BLaER1 treated with 17β-estradiol and CSF1 and Interleukin-3, amounts not matched to agents 10 nM and 100 nM (cell line): ENCODE measurements around the gene RAB7B.

ENCODE experiments used
- H3K27ac ChIP-seq, 11 experiments: shearing (Covaris generic); formaldehyde crosslinking; 2 replicates each; pipeline ENCODE4 v1.8.1; 2022
- H3K27me3 ChIP-seq, 11 experiments: shearing (Covaris generic); formaldehyde crosslinking; 2 replicates each; pipeline ENCODE4 v1.8.1; 2022
- H3K36me3 ChIP-seq, 11 experiments: shearing (Covaris generic); formaldehyde crosslinking; 2 replicates each; pipeline ENCODE4 v1.8.1; 2022
- H3K4me1 ChIP-seq, 10 experiments: shearing (Covaris generic); formaldehyde crosslinking; 2 replicates each; pipeline ENCODE4 v1.8.1; 2022
- H3K4me2 ChIP-seq, 11 experiments: shearing (Covaris generic); formaldehyde crosslinking; 2 replicates each; pipeline ENCODE4 v1.8.1; 2022
- H3K4me3 ChIP-seq, 10 experiments: shearing (Covaris generic); formaldehyde crosslinking; 2 replicates each; pipeline ENCODE4 v1.8.1; 2022
- H3K9ac ChIP-seq, 11 experiments: shearing (Covaris generic); formaldehyde crosslinking; 2 replicates each; pipeline ENCODE4 v1.8.1; 2022
- H3K9me3 ChIP-seq, 11 experiments: shearing (Covaris generic); formaldehyde crosslinking; replicated peaks in 1 of 11; 2 replicates each; pipeline ENCODE4 v1.8.1; 2022
- H4K20me1 ChIP-seq, 11 experiments: shearing (Covaris generic); formaldehyde crosslinking; 2 replicates each; pipeline ENCODE4 v1.8.1; 2022
- Cebpa-rat ChIP-seq, 11 experiments: shearing (Covaris generic); IDR thresholded peaks; 2 replicates each; pipeline ENCODE4 v1.8.1; 2022

The RAB7B gene

GRCh38 chr1:205961991-205962820, 41.0 kb downstream of the RAB7B start:
- H3K27ac ChIP-seq, result peak overlapping the region in 2 of 11 experiments; percentile 6 to 32; a peak in 3 of 22 replicates

GRCh38 chr1:205961405-205961804, 41.8 kb downstream of the RAB7B start:
- H4K20me1 ChIP-seq, result no peaks in the 10 kb centered on the region
- peaks cover 42 to 55% (median 47%) of the 10 kb centered on the region in 10 experiments for H3K4me1 ChIP-seq
- H3K9me3 ChIP-seq, result no peaks in the 10 kb centered on the region
- peak overlapping the region in 1 of 11 experiments; percentile 16; a peak in 1 of 22 replicates for H3K9ac ChIP-seq
- no peaks in the 10 kb centered on the region for H3K27me3 ChIP-seq
- H3K4me3 ChIP-seq, result no peak overlapping the region
- H3K36me3 ChIP-seq, result no peaks in the 10 kb centered on the region
- H3K4me2 ChIP-seq, result peak overlapping the region; percentile 42 to 81 (median 61)
- peak overlapping the region in 5 of 11 experiments; percentile 12 to 32 (median 14); a peak in 5 of 22 replicates for H3K27ac ChIP-seq
- no peak for TF ChIP-seq Cebpa-rat (IDR thresholded peaks at IDR 0.05)

More at GRCh38 chr1:205961991-205962820, 41.0 kb downstream of the RAB7B start:
- no peaks in the 10 kb centered on the region for H4K20me1 ChIP-seq
- H3K4me1 ChIP-seq, result peaks cover 36 to 51% (median 43%) of the 10 kb centered on the region in 10 experiments
- peak overlapping the region; percentile 42 to 81 (median 61) for H3K4me2 ChIP-seq
- H3K36me3 ChIP-seq, result no peaks in the 10 kb centered on the region
- no peak overlapping the region; a peak in 1 of 22 replicates for H3K9ac ChIP-seq
- no peak for TF ChIP-seq Cebpa-rat (IDR thresholded peaks at IDR 0.05)
- no peaks in the 10 kb centered on the region for H3K27me3 ChIP-seq
- no peaks in the 10 kb centered on the region for H3K9me3 ChIP-seq
- no peak overlapping the region for H3K4me3 ChIP-seq

- Histone ChIP-seq H3K36me3 (no peaks in the 10 kb centered on the region), H3K27me3 (no peaks in the 10 kb centered on the region), H3K4me2 (no peak overlapping the region), H4K20me1 (no peaks in the 10 kb centered on the region), H3K9ac (no peak overlapping the region), H3K4me3 (no peak overlapping the region), H3K9me3 (no peaks in the 10 kb centered on the region), H3K27ac (no peak overlapping the region), H3K4me1 (peaks cover 44 to 49% (median 48%) of the 10 kb centered on the region in 10 experiments)
- no peak for TF ChIP-seq Cebpa-rat (IDR thresholded peaks at IDR 0.05)
Measured at GRCh38 chr1:205959789-205960188, 43.4 kb downstream of the RAB7B start.

GRCh38 chr1:205955499-205955898, 47.7 kb downstream of the RAB7B start:
- H3K27me3 ChIP-seq, result no peaks in the 10 kb centered on the region
- H3K9me3 ChIP-seq, result no peaks in the 10 kb centered on the region
- H4K20me1 ChIP-seq, result no peaks in the 10 kb centered on the region
- H3K4me2 ChIP-seq, result peak overlapping the region in 7 of 11 experiments; percentile 62 to 84 (median 78); a peak in 14 of 22 replicates
- no peak overlapping the region for H3K9ac ChIP-seq
- no peak overlapping the region for H3K27ac ChIP-seq
- H3K4me1 ChIP-seq, result peaks cover 30 to 50% (median 41%) of the 10 kb centered on the region in 10 experiments
- no peak overlapping the region for H3K4me3 ChIP-seq
- no peak for TF ChIP-seq Cebpa-rat (IDR thresholded peaks at IDR 0.05)
- H3K36me3 ChIP-seq, result no peaks in the 10 kb centered on the region

- Histone ChIP-seq H3K9ac (no peak overlapping the region), H3K4me2 (peak overlapping the region in 6 of 11 experiments; percentile 13 to 84 (median 76); a peak in 3 of 22 replicates), H3K36me3 (no peaks in the 10 kb centered on the region), H3K4me3 (no peak overlapping the region), H3K27ac (no peak overlapping the region), H3K27me3 (no peaks in the 10 kb centered on the region), H3K4me1 (peaks cover 31 to 52% (median 42%) of the 10 kb centered on the region in 10 experiments), H3K9me3 (no peaks in the 10 kb centered on the region), H4K20me1 (no peaks in the 10 kb centered on the region)
- TF ChIP-seq Cebpa-rat (IDR thresholded peaks at IDR 0.05), result no peak
Measured at GRCh38 chr1:205954819-205955404, 48.3 kb downstream of the RAB7B start.

- no peak overlapping the region for H3K4me3 ChIP-seq
- no peaks in the 10 kb centered on the region for H3K9me3 ChIP-seq
- no peaks in the 10 kb centered on the region for H3K36me3 ChIP-seq
- no peaks in the 10 kb centered on the region for H4K20me1 ChIP-seq
- no peaks in the 10 kb centered on the region for H3K27me3 ChIP-seq
- H3K4me2 ChIP-seq, result peak overlapping the region; percentile 32 to 77 (median 61)
- no peak for TF ChIP-seq Cebpa-rat (IDR thresholded peaks at IDR 0.05)
- peaks cover 37 to 52% (median 45%) of the 10 kb centered on the region in 10 experiments for H3K4me1 ChIP-seq
- no peak overlapping the region for H3K9ac ChIP-seq
- no peak overlapping the region; a peak in 1 of 22 replicates for H3K27ac ChIP-seq
Measured at GRCh38 chr1:205951746-205952145, 51.4 kb downstream of the RAB7B start.

GRCh38 chr1:205950826-205951549, 52.2 kb downstream of the RAB7B start:
- Histone ChIP-seq H3K9me3 (no peaks in the 10 kb centered on the region), H3K4me2 (peak overlapping the region; percentile 32 to 77 (median 61)), H3K4me1 (peaks cover 30 to 44% (median 38%) of the 10 kb centered on the region in 10 experiments), H3K4me3 (no peak overlapping the region), H3K27me3 (no peaks in the 10 kb centered on the region), H3K36me3 (no peaks in the 10 kb centered on the region), H4K20me1 (no peaks in the 10 kb centered on the region), H3K27ac (0 out of 22 replicates have a peak overlapping the region, but pooled peaks of 1 of the 11 experiments have one; percentile 11), H3K9ac (no peak overlapping the region)
- no peak; a peak in 1 of 22 replicates for TF ChIP-seq Cebpa-rat (IDR thresholded peaks at IDR 0.05)

GRCh38 chr1:205950280-205950679, 52.9 kb downstream of the RAB7B start:
- Histone ChIP-seq H3K36me3 (no peaks in the 10 kb centered on the region), H3K9me3 (no peaks in the 10 kb centered on the region), H3K4me3 (no peak overlapping the region), H4K20me1 (no peaks in the 10 kb centered on the region), H3K4me1 (peaks cover 22 to 44% (median 33%) of the 10 kb centered on the region in 10 experiments), H3K27me3 (no peaks in the 10 kb centered on the region), H3K27ac (no peak overlapping the region; a peak in 1 of 22 replicates), H3K9ac (no peak overlapping the region), H3K4me2 (peak overlapping the region in 5 of 11 experiments; percentile 52 to 77 (median 69); a peak in 5 of 22 replicates)
- TF ChIP-seq Cebpa-rat (IDR thresholded peaks at IDR 0.05), result no peak

GRCh38 chr1:205949753-205950152, 53.4 kb downstream of the RAB7B start:
- H3K4me3 ChIP-seq, result no peak overlapping the region
- H4K20me1 ChIP-seq, result no peaks in the 10 kb centered on the region
- H3K27ac ChIP-seq, result no peak overlapping the region; a peak in 1 of 22 replicates
- no peaks in the 10 kb centered on the region for H3K36me3 ChIP-seq
- no peak for TF ChIP-seq Cebpa-rat (IDR thresholded peaks at IDR 0.05)
- H3K4me1 ChIP-seq, result peaks cover 18 to 44% (median 32%) of the 10 kb centered on the region in 10 experiments
- no peaks in the 10 kb centered on the region for H3K9me3 ChIP-seq
- no peak overlapping the region for H3K9ac ChIP-seq
- H3K27me3 ChIP-seq, result no peaks in the 10 kb centered on the region
- H3K4me2 ChIP-seq, result no peak overlapping the region
